ENCODE measurements around the gene AOC1.

The AOC1 gene

DNA sequence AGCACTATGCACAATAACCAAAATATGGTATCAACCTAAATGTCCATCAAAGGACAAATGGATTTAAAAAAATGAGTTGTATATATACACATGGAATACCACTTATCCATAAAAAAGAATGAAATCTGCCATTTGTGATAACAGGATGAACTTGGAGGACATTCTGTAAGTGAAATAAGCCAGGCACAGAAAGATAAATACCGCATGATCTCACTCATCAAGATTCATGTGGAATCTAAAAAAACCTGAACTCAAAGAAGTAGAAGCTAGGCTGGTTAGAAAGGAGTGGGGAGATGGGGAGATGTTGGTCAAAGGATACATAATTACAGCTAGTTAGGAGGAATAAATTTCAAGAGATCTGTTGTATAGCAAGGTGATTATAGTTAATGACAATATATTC lies 17.3 kb upstream of the AOC1 start:
- FAIRE-seq (no peak), DNase-seq (ENCODE audit: insufficient read length, low spot score) (no peak)

DNA sequence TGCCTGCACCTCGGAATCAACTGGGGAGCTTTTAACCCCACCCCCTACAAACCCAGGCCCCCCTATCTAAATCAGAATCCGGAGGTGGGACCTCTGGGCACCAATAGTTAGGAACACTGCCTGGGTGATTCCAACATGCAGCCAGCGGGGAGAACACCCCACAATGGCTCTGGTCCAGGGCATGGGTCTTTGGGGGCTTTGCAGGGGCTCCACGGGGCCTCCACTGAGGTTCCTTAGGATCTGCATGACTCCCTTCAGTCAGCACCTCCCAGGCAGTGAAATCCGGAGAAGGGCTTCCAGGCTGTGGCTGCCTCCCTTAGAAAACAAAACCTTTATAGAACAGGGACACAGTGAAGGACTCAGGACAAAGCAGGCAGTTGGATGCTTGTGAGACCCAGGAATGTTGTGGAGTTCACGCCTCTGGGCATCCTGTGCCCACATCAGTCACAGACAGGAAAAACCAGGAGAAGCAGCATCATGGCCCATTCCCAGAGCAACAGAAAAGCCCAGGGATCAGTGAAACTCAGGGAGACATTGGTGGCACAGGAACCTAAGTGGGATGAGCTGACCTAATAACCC lies 16.5 kb upstream of the AOC1 start:
- FAIRE-seq (no peak), DNase-seq (ENCODE audit: insufficient read length, low spot score) (no peak)

DNA sequence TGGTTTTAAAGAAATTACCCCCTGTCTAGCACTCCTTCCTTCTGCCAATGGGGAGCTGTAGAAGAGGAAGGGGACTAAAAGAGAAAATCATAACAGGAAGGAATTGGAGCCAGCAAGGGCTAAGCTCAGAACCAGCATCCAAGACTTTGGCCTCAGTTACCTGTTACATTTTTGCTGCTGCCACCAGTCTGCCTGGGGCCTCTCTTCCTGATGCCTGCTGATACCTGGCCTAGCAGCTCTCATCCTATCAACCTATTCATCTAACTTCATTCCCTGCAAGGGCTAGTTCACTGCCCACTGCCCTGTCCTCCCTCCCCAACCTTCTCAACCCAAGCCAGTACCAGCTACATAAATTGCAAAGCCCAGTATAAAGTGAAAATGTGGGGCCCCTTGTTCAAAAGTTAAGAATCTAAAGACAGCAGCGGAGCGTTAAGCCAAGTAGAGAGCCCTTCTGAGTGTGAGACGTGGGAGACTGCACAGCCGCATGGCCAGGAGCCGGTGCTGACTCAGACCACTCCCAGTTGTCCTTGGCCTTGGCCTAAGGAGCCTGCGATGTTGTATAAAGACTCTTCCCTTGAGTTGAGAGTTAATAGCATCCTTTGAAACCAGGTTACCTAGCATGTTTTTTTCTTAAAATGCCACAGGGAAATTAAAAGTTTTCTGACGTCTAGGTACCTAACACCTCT lies 13.2 kb upstream of the AOC1 start:
- FAIRE-seq, result no peak
- DNase-seq (ENCODE audit: insufficient read length, low spot score), result no peak

DNA sequence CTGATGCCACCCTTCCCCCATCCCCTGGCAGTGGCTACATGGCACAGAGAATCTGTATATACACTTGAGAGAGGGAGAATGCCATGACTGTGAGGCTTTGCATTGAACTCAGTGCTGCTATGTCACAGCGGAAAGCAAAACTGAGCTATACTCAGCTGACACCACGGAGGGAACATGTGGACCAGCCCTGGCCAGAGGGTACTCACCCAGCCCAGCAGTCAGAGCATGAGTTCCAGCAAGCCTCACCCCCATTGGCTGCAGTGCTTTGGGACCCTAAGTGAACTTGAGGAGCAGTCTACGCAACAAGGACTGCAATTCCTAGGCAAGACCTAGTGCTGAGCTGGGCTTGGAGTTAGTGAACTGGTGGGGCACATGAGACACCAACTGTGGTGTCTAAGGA lies 10.3 kb upstream of the AOC1 start:
- DNase-seq (ENCODE audit: insufficient read length, low spot score) (no peak), FAIRE-seq (no peak)

DNA sequence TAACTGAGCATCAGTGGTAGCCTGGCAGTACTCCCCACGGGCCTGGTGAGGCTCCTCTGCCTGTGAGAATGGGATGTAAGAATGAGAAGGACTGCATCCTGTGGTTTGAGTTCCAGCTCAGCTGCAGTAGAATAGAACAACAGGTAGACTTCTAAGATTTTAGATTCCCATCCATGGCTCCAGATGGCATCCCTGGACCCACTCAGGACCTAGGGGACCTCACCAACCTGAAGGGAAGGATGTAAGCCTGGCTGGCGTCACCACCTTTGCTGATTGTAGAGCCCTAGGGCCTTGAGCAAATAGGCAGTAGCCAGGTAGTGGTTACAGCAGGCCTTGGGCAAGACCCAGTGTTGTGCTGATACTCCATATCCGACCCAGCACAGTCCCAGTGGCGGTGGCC lies 9.6 kb upstream of the AOC1 start:
- FAIRE-seq (no peak), DNase-seq (ENCODE audit: insufficient read length, low spot score) (no peak)

DNA sequence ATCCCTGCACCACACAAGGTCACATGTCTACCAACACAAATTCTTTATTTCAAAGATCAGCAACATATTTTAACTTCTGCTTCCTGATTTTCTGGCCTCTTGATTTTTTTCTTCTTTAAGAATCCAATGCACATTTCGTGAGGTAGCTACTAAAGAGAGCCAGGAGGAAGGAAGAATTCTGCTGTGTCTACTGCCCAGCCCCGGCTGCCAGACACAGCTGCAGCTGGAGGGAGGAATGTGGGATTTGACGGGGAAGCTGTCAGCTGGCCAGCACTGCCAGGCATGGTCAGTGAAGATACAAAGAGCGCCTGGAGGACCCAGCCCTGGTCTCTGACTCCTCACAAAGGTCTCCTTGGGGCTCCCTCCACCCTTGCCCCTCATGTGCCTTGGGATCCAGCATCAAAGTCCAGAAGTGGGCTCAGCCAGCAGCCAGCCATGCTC lies 6.9 kb upstream of the AOC1 start:
- no peak for FAIRE-seq
- no peak for DNase-seq (ENCODE audit: insufficient read length, low spot score)

DNA sequence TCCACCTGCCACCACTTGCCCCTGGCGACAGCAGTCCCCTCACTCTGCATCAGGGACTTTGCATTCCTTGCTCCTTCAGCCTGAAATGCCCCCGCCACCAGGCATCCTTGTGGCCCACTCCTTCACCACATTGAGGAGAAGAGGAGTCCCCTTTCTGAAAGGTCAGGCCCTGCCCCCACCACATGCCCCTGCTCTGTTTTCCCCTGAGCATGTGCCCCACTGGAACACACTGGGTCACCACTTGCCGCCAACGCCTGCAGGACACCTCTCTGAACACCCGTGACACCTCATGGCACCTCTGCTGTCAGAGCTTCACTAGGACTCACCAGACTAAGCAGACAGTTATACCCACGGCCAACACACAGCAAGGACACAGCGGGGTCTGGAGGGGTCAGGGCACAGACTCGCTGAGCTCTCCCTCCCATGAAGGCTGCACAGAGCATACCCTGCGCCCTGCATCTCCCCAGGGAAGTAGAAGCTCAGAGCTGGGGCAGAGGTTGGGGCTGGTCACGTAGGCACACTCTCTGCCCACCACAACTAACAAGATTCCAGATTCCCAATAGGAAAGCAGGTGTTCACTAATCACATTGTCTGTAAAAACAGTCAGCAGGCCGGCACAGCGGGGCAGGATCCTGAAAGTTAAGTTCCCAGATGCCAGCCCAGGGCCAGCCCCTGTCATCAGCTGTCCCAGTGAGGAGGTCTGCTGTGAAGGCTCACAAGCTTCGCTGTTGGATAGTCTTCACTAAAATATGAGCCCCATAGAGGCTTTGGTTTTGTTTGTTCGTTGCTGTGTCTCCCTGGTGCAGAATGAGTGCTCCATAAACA lies 5.8 kb upstream of the AOC1 start:
- DNase-seq (ENCODE audit: insufficient read length, low spot score), result no peak
- no peak for FAIRE-seq

DNA sequence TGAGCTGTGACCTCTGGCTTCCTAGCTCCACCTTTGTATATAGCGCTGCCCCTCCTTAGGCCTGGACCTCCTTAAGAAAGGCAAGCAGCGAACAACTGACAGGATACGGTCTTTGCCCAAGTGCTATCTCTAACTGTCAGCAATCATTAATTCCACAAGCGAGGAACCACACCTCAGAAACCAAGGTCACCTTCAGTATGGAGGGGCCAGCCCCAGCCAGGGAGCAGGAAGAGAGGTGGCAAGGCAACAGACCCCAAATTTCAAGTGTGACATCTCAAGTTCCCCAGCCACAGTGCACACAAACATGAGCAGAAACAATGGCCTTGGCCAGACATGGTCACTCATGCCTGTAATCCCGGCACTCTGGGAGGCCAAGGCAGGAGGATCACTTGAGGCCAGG lies 4.8 kb upstream of the AOC1 start:
- DNase-seq (ENCODE audit: insufficient read length, low spot score), result no peak
- no peak for FAIRE-seq

DNA sequence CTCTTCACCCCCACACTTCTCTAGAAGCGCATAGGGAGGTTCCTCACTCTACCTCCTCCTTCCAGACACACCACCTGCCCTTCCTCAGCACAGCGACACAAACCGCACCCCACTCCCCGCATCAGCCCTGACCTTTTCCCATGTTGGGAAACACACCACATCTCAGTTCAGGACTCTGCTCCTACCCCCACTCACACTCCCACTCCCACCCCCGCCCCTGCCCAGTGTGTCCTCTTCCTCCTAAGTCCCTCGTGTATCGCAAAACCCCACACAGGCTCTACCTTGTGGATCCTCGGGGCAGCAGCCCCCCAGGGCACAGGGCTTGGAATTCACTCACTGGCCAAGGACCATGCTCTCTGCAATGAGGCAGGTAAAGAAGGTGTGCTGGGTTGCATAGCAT lies 4.2 kb upstream of the AOC1 start:
- DNase-seq (ENCODE audit: insufficient read length, low spot score) (no peak), FAIRE-seq (no peak)

DNA sequence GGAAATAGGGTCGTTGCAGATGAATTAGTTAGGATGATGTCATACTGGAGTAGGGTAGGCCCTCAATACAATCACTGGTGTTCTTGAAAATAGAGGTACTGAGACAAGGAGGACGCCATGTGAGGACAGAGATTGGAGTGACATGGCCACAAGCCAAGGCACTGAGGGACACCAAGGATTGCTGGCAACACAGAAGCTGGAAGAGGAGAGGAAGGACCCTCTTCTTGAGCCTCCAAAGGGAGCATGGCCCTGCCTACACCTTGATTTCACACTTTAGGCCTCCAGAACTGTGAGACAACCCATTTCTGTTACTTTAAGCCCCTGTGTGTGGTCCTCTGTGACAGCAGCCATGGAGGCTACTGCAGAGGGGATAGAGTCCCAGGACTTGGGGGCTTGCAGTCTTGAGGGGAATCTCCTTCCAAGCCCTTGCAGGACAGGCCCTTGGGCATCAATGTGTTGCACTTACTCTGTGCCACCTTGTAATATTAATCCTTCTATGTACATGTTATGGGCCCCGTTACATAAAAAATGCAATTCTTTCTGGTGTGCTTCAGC lies 3.7 kb upstream of the AOC1 start:
- DNase-seq (ENCODE audit: insufficient read length, low spot score) (no peak), FAIRE-seq (no peak)

DNA sequence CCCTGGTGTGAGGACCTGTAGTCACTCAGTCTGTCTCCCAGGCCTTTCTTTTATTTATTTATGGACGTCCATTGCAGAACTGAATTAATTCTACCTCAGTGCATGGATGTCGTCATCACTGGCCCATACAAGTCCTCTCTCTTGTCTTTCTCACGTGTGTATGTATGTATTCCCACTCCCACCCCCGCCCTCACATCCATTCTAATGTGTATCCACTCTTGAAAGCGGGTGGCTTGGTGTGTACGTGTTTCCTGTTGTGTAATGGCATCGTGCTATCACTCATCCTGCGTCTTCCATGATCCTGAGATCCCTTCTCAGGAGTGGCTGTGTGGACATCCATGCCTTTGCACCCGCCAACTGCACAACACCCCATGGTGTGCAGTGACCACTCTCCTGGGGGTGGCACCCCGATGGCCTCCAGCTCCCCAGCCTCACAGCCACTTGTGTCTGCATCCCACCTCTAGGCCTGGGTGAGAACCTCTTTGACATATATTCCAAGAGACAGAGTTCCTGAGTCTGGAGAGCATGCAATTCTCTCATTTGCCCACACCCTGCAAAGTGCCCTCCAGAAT lies 3.0 kb upstream of the AOC1 start:
- DNase-seq (ENCODE audit: insufficient read length, low spot score), result no peak
- FAIRE-seq, result no peak

DNA sequence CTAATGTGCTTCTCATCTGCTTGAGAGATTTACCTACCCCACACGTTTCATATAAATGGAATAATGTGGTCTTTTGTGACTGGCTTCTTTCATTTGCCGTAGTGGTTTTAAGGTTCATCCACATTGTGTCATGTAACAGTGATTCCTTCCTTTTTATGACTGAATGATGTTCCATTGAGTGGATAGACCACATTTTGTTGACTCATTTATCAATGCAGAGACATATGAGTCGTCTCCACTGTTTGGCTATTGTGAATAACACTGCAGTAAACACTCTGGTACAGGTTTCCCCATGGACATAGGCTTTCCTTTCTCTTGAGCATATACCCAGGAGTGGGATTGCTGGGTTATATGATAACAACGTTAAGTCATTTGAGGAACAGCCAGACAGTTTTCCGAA lies 2.0 kb upstream of the AOC1 start:
- DNase-seq (ENCODE audit: insufficient read length, low spot score) (no peak), FAIRE-seq (no peak)

DNA sequence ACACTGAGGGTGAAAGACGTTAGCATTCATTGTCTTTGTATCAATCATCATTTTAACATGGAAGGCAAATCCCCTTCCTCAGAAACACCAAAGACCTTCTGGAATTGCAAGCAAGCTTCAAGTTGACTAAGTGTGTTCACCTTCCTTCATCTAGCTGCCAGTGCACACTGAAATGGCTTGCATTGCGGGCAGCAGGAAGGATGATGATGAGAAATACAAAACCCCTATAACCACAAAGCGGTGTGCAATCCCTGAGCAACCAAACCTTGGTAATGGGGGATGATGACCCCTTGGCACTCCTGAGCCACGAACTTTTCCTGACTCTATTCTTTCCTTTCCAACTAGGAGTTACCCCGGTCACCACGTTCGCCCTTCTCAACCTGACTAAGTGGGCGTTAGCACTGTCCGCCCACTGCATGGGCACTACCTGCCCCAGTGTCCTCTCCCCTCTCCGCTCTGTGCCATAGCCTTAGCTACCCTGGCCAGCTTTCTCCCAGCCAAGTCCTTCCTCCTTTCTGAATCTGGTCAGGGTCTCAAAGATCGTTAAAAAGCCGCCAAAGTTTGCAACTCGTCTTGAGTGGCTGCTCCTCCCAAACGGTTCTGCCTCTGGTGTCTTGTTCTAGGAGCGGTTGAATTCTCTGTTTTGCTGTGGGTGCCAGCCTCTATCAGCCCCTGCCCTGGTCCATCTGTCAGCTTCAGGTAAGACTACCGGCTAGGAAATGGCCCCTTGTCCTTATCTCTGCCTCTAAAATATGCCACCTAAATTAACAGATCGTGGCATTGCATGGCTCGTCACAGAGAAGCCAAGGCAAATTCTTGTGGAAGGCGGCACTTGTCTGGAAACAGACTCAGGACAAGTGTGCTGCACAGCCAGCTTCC lies 586 bp upstream of the AOC1 start:
- no peak for FAIRE-seq
- no peak for DNase-seq (ENCODE audit: insufficient read length, low spot score)

DNA sequence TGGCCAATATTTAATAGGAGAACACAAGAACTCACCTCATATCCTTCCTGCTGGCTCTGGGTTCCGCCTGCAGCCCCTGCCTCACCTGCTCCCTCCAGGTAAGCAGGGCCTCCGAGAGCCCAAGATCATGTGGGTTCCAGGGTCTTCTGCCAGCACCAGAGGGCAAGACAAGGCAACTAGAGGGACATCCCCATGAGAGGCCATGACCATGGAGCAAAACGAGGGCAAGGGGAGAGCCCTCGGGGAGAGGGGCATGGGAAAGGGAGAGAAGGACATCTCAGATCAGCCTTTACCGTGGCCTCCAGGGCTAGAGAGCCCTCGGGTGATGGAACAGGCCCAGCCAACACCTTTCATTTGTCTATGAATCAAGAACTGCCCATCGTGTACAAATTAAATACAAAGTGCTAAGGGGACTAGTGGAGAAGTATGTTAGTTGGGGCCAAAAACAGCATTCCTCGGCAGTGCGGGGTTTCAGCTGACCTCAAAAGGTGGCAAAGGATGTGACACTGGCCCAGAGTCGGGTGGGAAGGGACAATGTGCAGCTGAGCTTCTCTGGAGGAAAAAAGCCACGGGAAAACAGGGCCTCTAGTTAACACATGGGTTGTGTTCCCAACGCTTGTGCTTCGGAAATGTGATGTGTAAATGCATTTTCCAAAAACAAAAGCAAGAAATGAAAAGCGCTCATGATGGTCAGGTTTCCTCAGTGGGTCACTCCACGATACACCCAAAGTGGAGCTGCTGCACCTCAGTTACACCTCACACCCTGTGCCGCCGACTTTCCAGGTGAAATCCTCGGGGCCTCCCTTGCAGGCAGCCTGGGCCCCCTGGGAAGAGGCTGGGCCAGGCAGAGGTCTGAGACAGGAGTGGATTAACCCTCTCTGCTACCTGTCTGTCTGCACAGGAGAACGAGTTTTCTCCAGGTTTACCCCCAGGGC lies 2.0 kb downstream of the AOC1 start:
- FAIRE-seq (no peak), DNase-seq (ENCODE audit: insufficient read length, low spot score) (no peak)

DNA sequence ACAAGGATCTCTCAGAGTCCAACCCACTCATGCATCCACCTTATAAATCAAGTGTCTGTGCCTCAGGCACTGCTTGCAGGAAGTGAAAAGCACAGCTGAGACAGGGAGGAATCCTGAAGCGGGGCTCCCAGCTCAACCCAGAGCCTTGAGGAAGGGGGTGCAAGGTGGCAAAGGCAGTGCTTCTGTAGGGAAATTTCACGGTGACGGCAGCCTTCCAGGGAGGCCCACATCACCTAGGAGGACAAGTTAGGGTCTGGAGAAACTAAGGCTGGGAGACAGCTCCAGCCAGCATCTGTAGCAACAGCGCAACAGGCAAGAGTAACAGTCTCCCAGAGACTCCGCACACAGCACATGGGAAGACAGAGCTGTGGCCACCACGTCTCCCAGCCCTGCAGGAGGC lies 2.7 kb downstream of the AOC1 start:
- DNase-seq (ENCODE audit: insufficient read length, low spot score) (no peak), FAIRE-seq (no peak)

DNA sequence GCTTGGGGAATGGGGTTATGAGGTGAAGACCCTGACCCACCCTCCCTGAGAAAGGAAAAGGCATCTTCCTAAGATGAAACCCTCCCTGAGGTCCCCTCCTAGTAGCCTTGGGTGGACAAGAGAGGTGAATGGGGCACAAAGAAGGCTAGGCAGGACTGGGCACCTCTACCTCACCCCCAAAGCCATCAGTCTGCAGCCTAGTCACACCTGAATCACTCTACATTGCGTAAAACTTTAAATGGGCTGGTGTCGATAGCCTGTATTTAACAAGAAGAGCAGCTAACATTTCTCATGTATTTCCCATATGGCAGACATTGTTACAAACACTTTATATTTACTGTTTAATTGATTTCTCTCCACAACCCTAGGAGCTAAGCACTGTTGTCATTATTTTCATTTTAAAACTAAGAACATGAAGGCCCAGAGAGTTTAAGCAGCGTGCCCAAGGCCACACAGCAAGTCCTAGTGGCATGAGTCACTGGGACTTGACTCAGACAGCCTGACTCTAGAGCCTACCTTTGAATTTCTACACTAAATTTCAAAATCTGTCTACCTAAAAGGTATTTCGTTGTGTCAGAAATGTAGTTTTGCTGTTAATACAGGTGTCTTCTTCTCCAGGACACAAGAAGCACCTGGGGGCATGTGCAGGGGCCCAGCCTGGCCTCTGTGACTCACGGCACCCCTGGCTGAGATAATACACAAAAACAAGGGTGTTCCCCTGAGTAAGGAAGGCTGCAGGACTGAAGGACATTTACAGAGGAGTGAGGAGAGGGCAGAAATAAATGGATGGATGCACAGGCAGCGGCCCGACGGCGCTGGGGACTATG lies 3.4 kb downstream of the AOC1 start:
- no peak for DNase-seq (ENCODE audit: insufficient read length, low spot score)
- FAIRE-seq, result no peak

DNA sequence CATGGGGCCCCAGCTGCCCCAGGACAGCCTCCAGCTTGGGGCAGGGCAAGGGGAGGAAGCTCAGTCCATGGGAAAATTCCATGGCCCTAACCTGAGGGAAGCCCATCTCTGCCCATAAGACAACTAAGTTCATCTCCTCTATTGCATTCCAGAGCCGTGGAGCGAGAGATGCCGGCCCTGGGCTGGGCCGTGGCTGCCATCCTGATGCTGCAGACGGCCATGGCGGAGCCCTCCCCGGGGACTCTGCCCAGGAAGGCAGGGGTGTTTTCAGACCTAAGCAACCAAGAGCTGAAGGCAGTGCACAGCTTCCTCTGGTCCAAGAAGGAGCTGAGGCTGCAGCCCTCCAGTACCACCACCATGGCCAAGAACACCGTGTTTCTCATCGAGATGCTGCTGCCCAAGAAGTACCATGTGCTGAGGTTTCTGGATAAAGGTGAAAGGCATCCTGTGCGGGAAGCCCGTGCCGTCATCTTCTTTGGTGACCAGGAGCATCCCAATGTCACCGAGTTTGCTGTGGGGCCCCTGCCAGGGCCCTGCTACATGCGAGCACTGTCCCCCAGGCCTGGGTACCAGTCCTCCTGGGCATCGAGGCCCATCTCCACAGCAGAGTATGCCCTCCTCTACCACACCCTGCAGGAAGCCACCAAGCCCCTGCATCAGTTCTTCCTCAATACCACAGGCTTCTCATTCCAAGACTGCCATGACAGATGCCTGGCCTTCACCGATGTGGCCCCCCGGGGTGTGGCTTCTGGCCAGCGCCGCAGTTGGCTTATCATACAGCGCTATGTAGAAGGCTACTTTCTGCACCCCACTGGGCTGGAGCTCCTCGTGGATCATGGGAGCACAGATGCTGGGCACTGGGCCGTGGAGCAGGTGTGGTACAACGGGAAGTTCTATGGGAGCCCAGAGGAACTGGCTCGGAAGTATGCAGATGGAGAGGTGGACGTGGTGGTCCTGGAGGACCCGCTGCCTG lies 4.3 kb downstream of the AOC1 start:
- DNase-seq (ENCODE audit: insufficient read length, low spot score) (no peak), FAIRE-seq (no peak)

Data from GM19239 (cell line).